ENCODE measurements around the gene BEND5.

Gene BEND5

DNA sequence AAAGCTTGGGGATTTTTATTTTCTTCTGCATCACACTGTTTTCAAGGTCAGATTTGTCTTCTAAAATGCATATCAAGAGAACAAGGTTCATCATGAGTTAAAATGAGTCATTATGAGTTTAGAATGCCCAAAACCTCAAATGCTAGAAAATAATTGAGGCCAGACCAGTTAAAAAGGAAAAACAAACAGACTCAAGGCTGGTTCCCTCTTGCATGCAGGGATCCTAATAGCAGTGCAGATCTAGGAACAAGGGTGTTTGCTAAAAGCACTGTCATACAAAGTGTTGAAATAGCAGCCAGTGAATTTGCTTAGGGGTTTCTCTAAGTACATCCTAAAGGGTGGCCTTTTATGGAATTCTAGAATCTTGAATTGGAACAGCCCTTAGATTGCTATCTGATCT lies 15.3 kb downstream of the BEND5 start:
- no peak for DNase-seq

DNA sequence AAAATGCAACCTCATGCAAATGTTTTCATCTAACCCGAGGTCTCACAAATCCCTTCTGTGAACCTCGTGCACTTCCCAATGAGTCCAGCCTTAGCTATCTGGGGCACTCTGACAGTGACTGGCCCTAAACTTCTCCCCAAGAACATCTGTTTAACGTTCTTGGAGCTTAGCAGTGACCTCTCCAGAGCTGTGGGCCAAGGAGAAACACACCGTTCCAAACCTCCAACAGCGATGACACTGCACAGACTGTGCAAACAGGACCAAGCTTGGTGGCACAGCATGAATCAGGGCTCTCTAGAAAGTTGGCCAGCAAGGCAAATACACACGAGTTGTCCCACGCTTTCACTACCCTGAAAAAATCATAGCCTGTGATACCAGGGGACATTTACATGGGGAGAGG lies 15.8 kb downstream of the BEND5 start:
- no peak for DNase-seq

DNA sequence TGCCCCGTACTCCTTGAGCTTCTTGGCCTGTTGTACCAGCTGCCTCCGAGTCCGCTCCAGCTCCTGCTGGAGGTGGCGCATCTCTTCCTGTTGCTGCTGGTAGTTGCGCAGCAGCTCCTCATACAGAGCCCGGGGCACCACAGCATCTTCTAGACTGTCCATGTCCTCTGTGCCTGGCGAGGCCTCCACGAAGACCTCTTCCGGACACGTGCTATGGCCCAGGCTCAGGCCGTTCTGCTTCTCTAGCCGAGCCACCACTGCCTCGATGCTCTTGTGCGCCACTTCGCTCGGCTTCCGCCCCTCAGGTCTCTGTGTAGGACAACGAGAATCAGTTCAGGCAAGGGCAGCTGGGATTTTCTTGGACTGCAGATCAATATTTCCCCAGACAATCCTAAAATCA lies 17.7 kb downstream of the BEND5 start:
- no peak for DNase-seq

DNA sequence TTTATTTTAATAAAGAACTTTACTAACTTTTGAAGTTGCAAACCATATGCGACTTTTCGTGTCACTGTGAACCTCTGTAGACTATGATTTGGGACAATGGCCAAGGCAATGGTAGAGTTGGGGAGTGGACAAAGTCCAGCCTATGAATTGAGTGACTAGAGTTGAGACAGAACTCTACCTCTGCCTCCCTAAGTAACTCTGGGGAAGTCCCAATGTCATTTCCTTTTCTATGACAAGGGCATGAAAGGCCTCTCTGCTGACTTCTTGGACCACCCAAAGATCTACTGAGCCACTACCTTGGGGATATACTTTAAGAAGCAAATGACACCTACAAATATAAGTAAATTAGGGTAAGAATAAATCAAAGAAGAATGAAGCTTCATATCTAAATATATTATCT lies 19.3 kb downstream of the BEND5 start:
- DNase-seq, result no peak

DNA sequence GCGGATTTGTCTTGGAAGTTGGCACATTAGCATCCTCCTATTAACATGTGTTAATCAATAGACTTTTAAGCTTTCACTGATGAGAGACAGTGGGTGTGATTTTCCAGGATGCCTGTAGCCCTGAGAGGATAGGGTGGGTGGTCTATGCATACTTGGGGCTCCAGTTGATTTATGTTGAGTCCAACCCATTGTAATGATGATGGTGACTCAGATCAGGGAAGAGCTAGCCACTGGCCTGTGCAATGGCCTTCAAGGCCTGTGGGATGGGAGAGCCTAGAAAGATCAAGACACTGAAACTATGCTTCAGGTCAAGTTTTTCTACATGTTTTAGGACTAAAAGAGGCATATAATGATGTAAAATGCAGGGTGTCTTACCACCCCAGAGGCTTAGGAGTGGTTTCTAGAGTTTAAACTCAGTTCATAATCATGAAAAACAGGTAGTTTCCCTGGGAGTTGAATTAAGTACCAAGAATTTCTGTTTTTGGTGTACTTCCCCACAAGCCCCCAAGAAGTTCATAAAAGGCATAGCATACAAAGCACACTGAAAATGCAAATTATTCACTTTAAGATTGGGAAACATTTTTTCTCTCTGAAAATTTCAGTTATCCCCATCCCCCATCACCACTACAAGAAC lies 19.9 kb downstream of the BEND5 start:
- no peak for DNase-seq

DNA sequence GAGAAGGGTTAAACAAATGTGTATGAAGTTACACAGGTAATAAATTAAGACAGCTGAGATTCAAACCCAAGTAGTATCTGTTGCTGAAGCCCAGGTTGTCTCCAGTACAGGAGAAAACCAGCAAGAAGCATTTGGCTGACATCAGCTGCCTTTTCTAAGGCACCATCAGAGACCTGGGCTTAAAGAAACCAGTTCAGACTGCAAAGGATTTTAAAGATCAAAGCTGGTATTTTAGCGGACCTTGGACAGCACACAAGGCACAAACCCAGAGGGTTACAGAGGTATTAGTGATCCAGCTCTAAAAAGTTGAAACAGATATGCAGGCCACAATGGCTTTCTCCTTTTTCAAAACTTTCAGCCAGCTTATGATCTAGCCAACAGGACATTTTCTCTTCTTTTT lies 23.4 kb downstream of the BEND5 start:
- DNase-seq, result no peak

DNA sequence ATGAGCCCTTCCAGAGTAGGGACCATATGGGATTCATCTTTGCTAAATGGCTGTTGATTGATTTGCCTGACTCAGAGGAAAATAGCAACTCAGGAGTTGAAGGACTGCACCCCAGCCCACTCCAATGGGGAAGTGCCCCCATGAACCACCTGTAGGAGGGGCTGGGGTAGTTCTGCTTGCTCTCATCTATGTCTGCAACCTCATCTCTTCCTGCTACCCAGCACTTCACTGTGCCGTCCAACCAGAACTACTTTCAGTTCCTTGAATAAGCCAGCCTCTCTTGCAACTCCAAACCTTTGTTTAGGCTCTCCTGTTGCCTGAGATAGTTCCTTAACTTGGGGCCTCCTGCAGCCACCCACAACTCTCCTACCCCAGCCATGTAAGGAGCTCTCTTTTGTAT lies 26.6 kb downstream of the BEND5 start:
- peak; percentile 47 for DNase-seq

DNA sequence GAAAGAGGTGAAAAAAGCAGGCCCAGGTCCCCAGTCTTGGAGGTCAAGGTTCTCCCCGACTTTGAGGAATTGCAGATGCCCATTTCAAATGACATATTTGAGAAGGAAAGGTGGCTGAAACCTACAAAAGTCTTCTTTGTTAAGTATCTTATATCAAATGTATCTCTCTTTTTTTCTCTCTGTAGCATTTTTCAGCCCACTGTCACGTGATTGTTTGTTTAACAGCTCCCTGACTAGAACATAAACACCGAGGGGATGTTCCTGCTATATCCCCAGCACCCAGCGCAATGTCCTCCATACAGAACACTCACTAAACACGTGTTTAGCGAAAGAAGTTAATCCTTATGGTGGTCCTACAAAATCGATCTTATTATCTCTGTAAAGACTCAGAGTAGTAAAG lies 27.6 kb downstream of the BEND5 start:
- no peak for DNase-seq

DNA sequence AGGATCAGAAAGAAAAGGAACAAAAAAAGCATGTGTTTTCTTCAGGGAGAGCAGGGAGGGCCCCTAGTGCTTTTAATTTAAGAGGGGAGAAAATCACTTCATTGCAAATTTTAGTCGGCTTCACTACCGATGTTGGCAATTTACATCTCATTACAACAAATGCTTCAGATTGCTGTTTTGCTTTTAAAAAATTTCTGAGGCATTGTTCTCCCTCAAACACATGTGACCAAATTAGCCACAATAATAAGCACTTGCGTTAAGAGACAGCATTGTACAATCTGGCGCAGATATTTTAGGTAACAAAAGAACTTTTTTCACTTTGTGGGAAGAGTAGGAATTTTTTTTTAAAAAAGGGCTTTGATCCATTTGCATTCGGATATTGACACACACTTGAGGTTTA lies 29.8 kb downstream of the BEND5 start:
- no peak for DNase-seq

DNA sequence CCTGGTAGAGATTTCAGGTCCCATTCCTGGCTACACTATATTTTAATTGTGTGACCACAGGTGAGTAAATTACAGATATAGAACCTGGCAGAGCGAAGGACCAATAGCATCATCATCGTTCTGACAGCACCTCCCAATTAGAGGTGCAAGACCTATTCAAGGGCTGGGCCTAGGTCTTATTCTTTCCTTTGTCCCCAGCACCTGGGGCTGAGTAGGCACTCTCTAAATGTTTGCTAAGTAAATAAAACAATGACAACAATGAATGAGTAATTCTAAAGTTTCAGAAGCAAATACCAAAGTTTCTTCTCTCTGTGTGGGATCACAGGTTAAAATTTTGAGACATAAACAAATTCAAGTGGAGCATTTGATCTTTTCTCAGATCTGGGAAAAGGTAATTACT lies 32.7 kb downstream of the BEND5 start:
- no peak for DNase-seq

DNA sequence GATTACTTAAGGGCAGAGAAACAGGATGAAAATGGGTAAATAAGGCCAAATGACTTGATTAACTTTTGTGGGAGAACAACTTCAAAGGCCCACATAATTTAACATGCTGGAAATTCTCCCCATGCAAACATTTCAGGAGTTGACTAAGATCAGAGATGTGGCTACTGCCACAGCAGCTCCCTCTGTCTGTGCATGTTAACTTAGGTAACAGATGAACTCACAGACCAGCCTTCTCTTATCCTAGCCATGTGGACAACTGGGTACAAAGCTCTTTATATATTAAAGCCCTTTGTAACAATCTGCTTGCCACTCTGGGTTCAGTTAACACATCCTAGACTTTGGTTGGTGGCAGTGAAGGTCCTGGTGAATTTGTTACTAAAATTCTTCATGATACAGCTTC lies 33.2 kb downstream of the BEND5 start:
- no peak for DNase-seq

DNA sequence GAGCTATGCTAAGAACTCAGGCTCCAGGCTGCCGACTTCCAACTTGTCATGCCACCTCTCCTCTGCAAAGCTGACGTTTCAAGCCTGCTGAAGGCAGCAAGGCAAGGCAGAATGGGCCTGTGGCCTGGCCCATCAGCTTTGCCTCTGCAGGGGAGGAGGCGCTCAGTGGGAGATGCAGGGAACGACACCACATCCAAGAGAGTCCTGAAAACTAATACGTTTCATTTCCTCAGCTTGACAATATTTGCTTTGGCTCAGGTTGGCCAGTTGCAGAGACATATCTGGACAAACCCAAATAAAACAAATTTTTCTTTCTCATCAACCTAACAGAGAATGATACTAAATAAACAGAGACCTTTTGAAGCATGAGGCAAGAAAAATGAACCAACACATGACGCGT lies 35.3 kb downstream of the BEND5 start:
- no peak for DNase-seq

DNA sequence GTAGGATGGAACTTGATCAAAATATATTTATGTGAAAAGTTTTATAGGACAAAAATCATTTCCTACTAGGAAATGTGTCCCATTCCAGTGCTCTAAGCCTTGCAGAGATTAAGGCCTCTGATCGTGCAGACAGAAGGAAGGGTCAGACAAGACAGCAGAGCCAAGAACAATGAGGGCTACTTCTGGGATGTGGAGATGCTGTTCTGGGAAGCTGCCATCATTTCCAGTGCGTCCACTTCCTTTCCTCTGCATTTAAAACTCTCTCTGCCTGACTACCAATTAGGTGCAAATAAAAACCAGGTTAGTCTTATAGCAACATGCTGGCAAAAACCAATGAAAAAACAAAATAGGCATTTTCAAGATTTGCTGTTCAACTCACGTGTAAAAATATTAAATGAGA lies 36.1 kb downstream of the BEND5 start:
- no peak for DNase-seq

DNA sequence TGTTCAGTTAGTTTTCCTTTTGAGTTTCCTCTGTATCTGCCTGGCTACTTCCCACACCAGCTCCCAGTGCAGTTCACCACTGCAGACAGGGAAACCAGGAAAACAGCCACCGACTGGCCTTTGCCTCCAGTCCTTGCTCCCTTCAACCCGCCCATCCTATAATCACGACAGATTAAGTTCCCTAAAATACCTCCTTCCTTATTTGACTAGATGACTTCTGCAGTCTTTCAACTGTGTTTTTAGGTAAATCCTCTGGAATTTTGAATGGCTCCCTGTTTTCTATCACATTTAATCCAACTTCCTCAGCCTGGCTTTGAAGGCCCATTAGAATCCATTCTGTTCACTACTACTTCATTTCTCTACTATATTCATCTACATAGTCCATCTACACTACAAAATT lies 37.6 kb downstream of the BEND5 start:
- DNase-seq, result no peak

DNA sequence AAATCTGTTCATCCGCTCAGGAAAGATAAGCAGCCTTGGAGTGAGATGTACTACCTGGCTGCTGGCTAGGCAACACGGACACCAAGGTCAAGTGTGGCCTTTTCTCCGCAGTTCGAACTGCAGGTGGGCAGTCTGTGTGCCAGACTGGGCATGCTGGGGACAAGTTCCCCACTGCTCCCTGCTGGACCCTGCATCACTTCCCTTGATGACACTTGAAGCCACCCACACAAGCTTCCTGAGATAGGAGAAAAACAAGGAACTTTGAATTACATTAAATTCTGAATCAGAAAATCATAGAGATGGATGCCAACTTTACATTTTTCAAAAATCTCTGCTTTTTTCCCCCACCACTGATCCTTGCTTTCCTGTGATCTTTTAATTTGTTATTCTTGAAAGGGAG lies 38.3 kb downstream of the BEND5 start:
- DNase-seq, result no peak

DNA sequence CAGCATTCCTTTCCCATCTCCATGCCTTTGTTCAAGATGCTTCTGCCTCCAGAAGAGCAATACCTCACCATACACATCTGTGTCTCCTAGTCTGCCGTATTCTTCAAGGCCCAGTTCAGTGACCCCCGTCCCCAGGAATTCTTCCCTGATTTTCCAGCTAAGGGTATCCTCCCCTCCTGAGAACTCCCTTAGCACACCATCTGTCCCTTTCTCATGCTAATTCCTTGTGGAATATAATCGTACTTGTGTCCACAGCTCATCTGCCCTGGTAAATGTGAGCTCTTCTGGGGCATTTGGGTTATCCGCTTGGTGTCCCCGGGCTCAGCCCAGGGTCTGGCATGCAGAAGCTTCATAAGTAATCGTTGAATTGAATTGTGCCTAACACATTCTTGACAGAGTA lies 40.9 kb downstream of the BEND5 start:
- DNase-seq, result no peak

DNA sequence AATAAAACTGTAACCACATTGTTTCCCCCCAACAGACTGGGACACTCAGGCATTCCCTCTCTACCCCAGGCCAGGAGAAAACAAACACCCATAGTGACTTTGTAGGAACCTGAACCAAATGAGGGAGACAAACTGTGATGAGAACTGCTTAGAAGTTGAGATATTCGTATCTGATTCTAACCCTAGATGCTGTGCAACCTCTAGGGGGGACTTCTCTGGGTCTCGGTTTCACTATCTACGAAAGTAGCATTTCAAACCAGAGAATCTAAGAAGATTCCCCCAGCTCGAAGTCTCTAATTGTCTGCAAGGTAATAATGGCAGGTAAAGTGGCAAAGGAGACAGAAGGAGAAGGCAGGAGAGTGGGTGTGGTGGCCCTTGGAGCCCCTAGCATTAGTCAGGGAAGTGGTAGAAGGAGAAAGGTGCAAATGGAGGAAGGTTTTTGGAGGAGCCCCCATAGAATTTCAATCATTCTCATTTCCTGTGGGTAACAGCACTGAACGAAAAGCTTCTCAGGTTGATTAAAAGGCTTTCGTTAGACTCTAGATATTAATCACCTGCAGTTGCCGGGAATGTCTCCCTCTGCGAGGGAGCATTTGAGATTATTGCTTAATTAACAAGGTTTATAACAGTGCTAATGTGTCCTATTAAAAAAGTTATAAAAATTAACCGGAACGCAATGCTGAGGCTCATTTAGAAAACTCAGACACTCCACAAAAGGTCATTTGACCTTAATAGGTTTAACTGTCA lies 46.4 kb downstream of the BEND5 start:
- DNase-seq, result no peak

DNA sequence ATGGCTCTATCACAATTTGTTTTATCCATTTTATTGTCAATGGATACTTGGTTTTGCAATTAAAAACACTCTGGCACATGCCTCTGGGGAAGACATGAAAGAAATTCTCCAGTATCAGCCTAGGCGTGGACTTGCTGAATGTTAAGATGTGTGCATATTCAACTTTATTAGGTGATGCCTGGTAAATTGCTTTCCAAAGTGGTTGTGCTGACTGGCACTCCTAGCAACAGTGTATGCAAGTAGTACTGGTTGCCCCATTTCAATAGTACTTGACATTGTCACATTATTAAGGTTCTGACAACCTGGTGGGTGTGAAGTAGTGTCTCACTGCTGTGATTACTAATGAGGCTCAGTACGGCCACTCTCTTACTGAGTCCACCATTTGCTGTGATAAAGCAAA lies 48.1 kb downstream of the BEND5 start:
- no peak for DNase-seq

DNA sequence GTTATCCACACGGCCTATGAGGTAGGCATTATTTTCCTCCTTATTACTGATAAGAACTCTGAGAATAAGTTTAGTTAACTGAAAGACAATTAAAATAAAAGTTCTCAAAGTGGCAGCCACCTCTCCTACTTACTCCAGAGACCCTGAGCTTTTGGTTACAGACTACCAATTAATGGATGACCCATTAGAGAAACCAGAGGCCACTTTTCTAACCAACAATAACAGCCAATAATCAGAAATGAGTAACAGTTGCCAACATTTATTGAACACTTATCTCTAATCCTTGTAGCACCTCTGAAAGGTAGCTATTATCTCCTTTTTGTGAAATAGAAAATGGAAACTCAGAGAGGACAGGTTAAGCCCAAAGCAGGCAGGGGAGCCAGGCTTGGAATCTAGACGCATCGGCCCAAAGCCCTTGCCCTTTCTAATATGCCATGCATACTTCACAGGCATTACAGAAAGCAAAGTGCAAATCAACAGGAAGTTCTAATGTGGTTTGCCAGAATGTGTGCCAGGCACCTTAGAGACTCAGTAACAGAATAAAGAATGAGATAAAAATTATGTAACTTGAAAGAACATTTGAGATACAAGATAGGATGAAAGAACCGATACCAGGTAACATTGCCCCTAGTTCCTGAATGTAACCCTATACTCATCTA lies 50.0 kb downstream of the BEND5 start:
- no peak for DNase-seq

DNA sequence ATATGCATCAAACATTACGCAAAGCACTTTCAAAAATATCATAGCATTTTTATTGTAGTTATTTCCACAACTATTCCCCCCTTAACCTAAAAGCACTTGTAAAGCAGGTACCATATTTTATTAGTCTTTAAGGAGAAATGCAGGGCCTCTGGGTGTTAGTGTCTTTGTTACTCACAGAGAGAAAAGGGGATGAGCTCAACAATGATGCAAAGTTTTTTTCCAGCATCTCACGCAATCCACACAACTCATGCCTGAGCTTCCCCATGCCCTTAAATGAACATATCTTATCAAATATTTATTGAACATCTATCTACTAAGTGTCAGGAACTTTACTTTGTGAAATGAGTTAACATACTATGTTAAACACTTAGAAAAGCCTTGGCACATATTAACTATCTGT lies 50.6 kb downstream of the BEND5 start:
- DNase-seq, result no peak

DNA sequence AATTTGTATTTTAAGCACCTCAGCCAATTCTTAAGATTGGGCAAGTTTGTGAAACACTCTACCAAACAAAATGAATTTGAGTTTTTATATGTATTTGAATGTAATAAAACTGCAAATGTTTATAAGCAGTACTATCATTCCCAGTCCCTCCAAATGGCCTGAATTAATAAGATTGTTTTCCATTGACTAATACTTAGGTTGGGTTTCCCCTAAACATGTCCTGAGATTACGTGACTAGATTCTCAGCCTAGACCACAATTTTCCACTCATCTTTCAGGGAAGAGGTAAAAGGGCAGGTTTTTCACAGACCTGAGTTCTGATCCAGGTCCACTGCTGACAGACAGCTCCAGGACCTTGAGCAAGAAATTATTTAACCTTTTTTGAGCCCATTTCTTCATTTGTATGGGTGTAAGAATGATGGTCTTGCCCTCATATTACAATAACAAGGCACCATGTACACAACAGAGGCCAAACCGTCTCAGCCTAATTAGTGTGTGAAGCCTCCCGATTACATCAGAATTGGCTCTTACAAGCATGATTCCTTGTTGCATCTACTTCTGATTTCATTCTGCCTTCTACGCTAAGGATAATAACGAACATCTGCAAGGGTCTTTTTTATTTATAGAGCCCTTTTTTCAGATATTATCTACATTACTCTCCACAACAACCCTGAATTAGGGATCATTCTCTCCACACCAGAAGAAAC lies 51.2 kb downstream of the BEND5 start:
- no peak for DNase-seq

DNA sequence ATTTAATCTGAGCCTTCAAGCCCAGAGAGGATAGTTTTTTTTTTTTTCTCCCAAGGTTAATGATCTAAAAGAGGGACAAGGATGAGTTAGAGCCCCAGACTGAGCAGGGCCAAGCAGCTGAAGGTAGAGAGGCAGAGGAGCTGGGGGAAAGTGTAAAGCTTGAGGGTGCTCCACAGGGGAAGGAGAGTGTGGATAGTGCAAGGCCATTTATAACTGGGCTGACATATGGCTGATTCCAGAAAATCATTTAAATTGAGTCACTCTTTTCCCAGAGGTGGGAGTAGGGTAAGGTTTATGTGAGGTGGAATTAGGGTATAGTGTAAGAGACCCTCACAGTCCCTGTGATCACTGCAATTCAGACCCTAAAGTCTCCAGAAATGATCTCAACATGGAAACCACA lies 55.8 kb downstream of the BEND5 start:
- no peak for DNase-seq

DNA sequence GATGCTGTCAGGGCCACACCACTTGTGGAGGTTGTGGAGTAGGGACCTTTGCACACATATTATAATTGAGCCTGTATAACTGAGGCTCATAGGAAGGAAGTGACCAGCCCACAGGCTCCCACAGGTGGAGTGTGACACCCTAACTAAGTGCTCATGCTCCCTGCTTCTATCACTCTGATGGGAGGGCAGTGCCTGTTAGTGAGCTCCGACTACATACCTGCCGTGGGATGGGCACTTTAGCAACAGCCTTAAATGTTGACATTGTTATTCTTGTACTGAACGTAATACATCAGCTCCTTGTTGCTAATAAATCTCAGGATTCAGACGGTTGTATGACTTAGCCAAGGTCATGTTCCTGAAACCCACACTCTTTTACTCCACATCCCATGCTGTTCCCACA lies 58.0 kb downstream of the BEND5 start:
- no peak for DNase-seq

DNA sequence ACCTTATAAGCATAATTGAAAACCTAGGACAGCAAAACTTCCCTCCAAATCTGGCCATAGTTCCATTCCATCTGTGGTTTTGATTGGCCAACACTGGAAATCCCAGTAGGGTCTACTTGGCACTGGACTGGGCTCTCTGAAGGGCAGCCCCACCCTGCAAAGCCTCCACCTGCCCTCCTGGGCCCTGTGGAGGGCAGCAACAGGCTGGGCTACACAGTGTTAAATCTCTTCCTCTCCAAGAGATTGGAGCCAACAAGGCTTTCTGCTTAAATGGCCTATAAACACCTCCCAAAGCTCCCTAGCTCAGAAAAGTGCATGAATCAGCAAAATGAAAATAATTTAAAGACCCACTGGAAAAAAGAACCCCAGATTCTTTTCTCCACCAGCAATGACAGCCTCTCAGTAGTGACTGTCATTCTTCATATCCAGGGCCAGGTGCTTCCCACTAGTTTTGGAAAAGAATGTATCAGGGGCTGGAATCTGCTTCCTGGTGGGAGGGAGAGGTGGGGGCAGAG lies 58.5 kb downstream of the BEND5 start:
- DNase-seq, result no peak
